WTC11 (cell line): ENCODE measurements around the gene AARSD1. TPM values are rescaled to one million over a fixed set of nuclear protein-coding genes. Genes with fewer than 3 reads are reported as not detected.

ENCODE experiments used
- ATAC-seq: fragments of 200-7000 bp; cut with Tn5 transposase; 2 replicates; pipeline ENCODE4 v1.10.0; 2021; ENCODE audit warnings: mild to moderate bottlenecking, moderate library complexity
- Bru-seq: library from RNA; stranded (reverse); fragments of 400-500 nt; gene quantifications from one replicate; lab custom pipeline; 2021; lab: Mats Ljungman, UMichigan
- CTCF ChIA-PET: fragments of 300-600 bp; sonication (Branson Sonifier 250); formaldehyde crosslinking; loops from one replicate; lab custom pipeline; 2021; ENCODE audit warnings: antibody characterized with exemption; lab: Charles Lee
- POLR2A ChIA-PET: fragments of 350-600 bp; sonication (Branson Sonifier 250); formaldehyde crosslinking; loops from one replicate; lab custom pipeline; 2021; ENCODE audit warnings: antibody characterized with exemption; lab: Charles Lee
- DNase-seq: peaks from one replicate; pipeline ENCODE4 v3.0.0; 2021; ENCODE audit warnings: low spot score
- H3K27ac Mint-ChIP-seq: 2 replicates; pipeline ENCODE4 v1.8.0; 2021; ENCODE audit warnings: mixed read lengths
- H3K27me3 Mint-ChIP-seq: 2 replicates; pipeline ENCODE4 v1.8.0; 2021; ENCODE audit warnings: low read depth, mild to moderate bottlenecking, moderate library complexity, mixed read lengths
- H3K36me3 Mint-ChIP-seq: 2 replicates; pipeline ENCODE4 v1.8.0; 2021; ENCODE audit warnings: mixed read lengths
- H3K4me1 Mint-ChIP-seq: 2 replicates; pipeline ENCODE4 v1.8.0; 2022; ENCODE audit warnings: mixed read lengths
- H3K4me3 Mint-ChIP-seq: 2 replicates; pipeline ENCODE4 v1.8.0; 2021; ENCODE audit warnings: mild to moderate bottlenecking, moderate library complexity, mixed read lengths
- H3K9me3 Mint-ChIP-seq: 2 replicates; pipeline ENCODE4 v1.8.0; 2021; ENCODE audit warnings: mixed read lengths
- ATF1 ChIP-seq: sonication (generic); formaldehyde crosslinking; IDR thresholded peaks from 2 replicates; pipeline ENCODE4 v1.8.1; 2023; ENCODE audit warnings: mild to moderate bottlenecking, moderate library complexity, missing genetic modification reagents
- ATF2 ChIP-seq: sonication (generic); formaldehyde crosslinking; IDR thresholded peaks from 2 replicates; pipeline ENCODE4 v1.8.1; 2022; ENCODE audit warnings: low read depth, missing genetic modification reagents, borderline replicate concordance
- ETV6 ChIP-seq: sonication (generic); formaldehyde crosslinking; IDR thresholded peaks from 2 replicates; pipeline ENCODE4 v1.8.1; 2022; ENCODE audit warnings: mild to moderate bottlenecking, missing genetic modification reagents
- FOXJ3 ChIP-seq: sonication (generic); formaldehyde crosslinking; IDR thresholded peaks from 2 replicates; pipeline ENCODE4 v1.9.0; 2021; ENCODE audit warnings: missing genetic modification reagents, mild to moderate bottlenecking, borderline replicate concordance
- HMGA2 ChIP-seq: fragments of 250-450 bp; sonication (Bioruptor Pico); IDR thresholded peaks from 2 replicates; pipeline ENCODE4 v1.4.0; 2021; ENCODE audit warnings: mild to moderate bottlenecking, moderate library complexity
- IRF2 ChIP-seq: sonication (generic); formaldehyde crosslinking; IDR thresholded peaks from 2 replicates; pipeline ENCODE4 v1.8.0; 2022; ENCODE audit warnings: low read depth, missing genetic modification reagents, borderline replicate concordance
- JAZF1 ChIP-seq: fragments of 250-450 bp; sonication (Bioruptor Pico); IDR thresholded peaks from 2 replicates; pipeline ENCODE4 v1.9.0; 2021; ENCODE audit warnings: moderate library complexity, mild to moderate bottlenecking, inconsistent platforms
- KAT7 ChIP-seq: sonication (generic); formaldehyde crosslinking; IDR thresholded peaks from 2 replicates; pipeline ENCODE4 v1.8.1; 2023; ENCODE audit warnings: missing genetic modification reagents, mild to moderate bottlenecking, borderline replicate concordance
- NFE2L1 ChIP-seq: sonication (generic); formaldehyde crosslinking; IDR thresholded peaks from 2 replicates; pipeline ENCODE4 v1.8.1; 2023; ENCODE audit warnings: missing genetic modification reagents
- NR3C1 ChIP-seq: sonication (generic); formaldehyde crosslinking; conservative IDR thresholded peaks from 2 replicates; pipeline ENCODE4 v1.8.1; 2023; ENCODE audit warnings: low read depth, mild to moderate bottlenecking, missing genetic modification reagents
- SMAD3 ChIP-seq: sonication (generic); formaldehyde crosslinking; IDR thresholded peaks from 2 replicates; pipeline ENCODE4 v1.8.0; 2022; ENCODE audit warnings: missing genetic modification reagents, mild to moderate bottlenecking, borderline replicate concordance
- SOX15 ChIP-seq: fragments of 250-450 bp; sonication (Bioruptor Pico); IDR thresholded peaks from 2 replicates; pipeline ENCODE4 v1.9.0; 2021; ENCODE audit warnings: mild to moderate bottlenecking
- SP1 ChIP-seq: sonication (generic); formaldehyde crosslinking; conservative IDR thresholded peaks from 2 replicates; pipeline ENCODE4 v1.8.1; 2022; ENCODE audit warnings: missing genetic modification reagents
- TEAD1 ChIP-seq: sonication (generic); formaldehyde crosslinking; IDR thresholded peaks from 2 replicates; pipeline ENCODE4 v1.8.0; 2022; ENCODE audit warnings: mild to moderate bottlenecking, missing genetic modification reagents
- TP53 ChIP-seq: sonication (generic); formaldehyde crosslinking; IDR thresholded peaks from 2 replicates; pipeline ENCODE4 v1.8.1; 2023; ENCODE audit warnings: mild to moderate bottlenecking, missing genetic modification reagents
- USF1 ChIP-seq: sonication (generic); formaldehyde crosslinking; IDR thresholded peaks from 2 replicates; pipeline ENCODE4 v1.8.0; 2022; ENCODE audit warnings: mild to moderate bottlenecking, missing genetic modification reagents
- ZBTB21 ChIP-seq: sonication (generic); formaldehyde crosslinking; IDR thresholded peaks from 2 replicates; pipeline ENCODE4 v1.8.1; 2023; ENCODE audit warnings: mild to moderate bottlenecking, missing genetic modification reagents, borderline replicate concordance
- ZNF138 ChIP-seq: sonication (generic); formaldehyde crosslinking; conservative IDR thresholded peaks from 2 replicates; pipeline ENCODE4 v1.8.1; 2022; ENCODE audit warnings: mild to moderate bottlenecking, moderate library complexity, missing genetic modification reagents
- ZNF232 ChIP-seq: sonication (generic); formaldehyde crosslinking; IDR thresholded peaks from 2 replicates; pipeline ENCODE4 v1.8.0; 2022; ENCODE audit warnings: mild to moderate bottlenecking, missing genetic modification reagents
- ZNF317 ChIP-seq: sonication (generic); formaldehyde crosslinking; IDR thresholded peaks from 2 replicates; pipeline ENCODE4 v1.8.1; 2023; ENCODE audit warnings: low read depth, mild to moderate bottlenecking, moderate library complexity, missing genetic modification reagents, borderline replicate concordance
- ZNF416 ChIP-seq: fragments of 250-450 bp; sonication (Bioruptor Pico); IDR thresholded peaks from 2 replicates; pipeline ENCODE4 v1.9.0; 2021; ENCODE audit warnings: mild to moderate bottlenecking, inconsistent platforms
- ZNF425 ChIP-seq: fragments of 250-450 bp; sonication (Bioruptor Pico); conservative IDR thresholded peaks from 2 replicates; pipeline ENCODE4 v1.9.0; 2021; ENCODE audit warnings: mild to moderate bottlenecking
- long read RNA-seq, 3 experiments: library from RNA in 1 of 3; library from capped mRNA in 1 of 3; library from polyadenylated mRNA in 1 of 3; unstranded in 2 of 3; stranded (forward) in 1 of 3; transcript quantifications; one replicate each; pipeline ENCODE4 v2.0.0, GENCODE V29; 2021
- total RNA-seq: library from RNA; stranded (reverse); gene quantifications from 3 replicates; pipeline ENCODE4 v1.2.3, GENCODE V29; 2021
- TF ChIP-seq, protein P1 (sequence below): sonication (generic); formaldehyde crosslinking; conservative IDR thresholded peaks from 2 replicates; pipeline ENCODE4 v1.8.1; 2022; ENCODE audit warnings: mild to moderate bottlenecking, missing genetic modification reagents
- TF ChIP-seq, protein P2 (sequence below): sonication (generic); formaldehyde crosslinking; IDR thresholded peaks from 2 replicates; pipeline ENCODE4 v1.8.1; 2023; ENCODE audit warnings: mild to moderate bottlenecking, missing genetic modification reagents, moderate library complexity
- TF ChIP-seq, protein P3 (sequence below): fragments of 250-450 bp; sonication (Bioruptor Pico); IDR thresholded peaks from 2 replicates; pipeline ENCODE4 v1.9.0; 2021; ENCODE audit warnings: moderate library complexity, mild to moderate bottlenecking, inconsistent platforms, borderline replicate concordance
- TF ChIP-seq, protein P4 (sequence below): sonication (generic); formaldehyde crosslinking; IDR thresholded peaks from 2 replicates; pipeline ENCODE4 v1.8.1; 2022; ENCODE audit warnings: mild to moderate bottlenecking, missing genetic modification reagents, moderate library complexity, borderline replicate concordance
- TF ChIP-seq, protein P5 (sequence below): sonication (generic); formaldehyde crosslinking; IDR thresholded peaks from 2 replicates; pipeline ENCODE4 v1.8.1; 2023; ENCODE audit warnings: mild to moderate bottlenecking, missing genetic modification reagents

AARSD1 gene
- total RNA-seq (44.3 to 61.5 TPM (median 49.2 TPM) in 3 replicates), Bru-seq, nascent RNA (percentile 69 among the genes with signal in this experiment)
- long read RNA-seq, experiment 1, transcript AARSD1-202 (12 exons, 1,322 nt) = major isoform, 62 of 88 reads
- long read RNA-seq, experiment 1, partial matches to known transcripts = 2 of 88 reads
- long read RNA-seq, experiment 1, other reads (novel, unspliced or antisense) = 22 of 88 reads
- long read RNA-seq, experiment 2, transcript AARSD1-202 (12 exons, 1,322 nt) = major isoform, 17 of 42 reads
- long read RNA-seq, experiment 2, partial matches to known transcripts = 5 of 42 reads
- long read RNA-seq, experiment 2, other reads (novel, unspliced or antisense) = 19 of 42 reads
- long read RNA-seq, experiment 3, transcript AARSD1-202 (12 exons, 1,322 nt) = major isoform, 79 of 121 reads
- long read RNA-seq, experiment 3, partial matches to known transcripts = 9 of 121 reads
- long read RNA-seq, experiment 3, other reads (novel, unspliced or antisense) = 32 of 121 reads

DNA sequence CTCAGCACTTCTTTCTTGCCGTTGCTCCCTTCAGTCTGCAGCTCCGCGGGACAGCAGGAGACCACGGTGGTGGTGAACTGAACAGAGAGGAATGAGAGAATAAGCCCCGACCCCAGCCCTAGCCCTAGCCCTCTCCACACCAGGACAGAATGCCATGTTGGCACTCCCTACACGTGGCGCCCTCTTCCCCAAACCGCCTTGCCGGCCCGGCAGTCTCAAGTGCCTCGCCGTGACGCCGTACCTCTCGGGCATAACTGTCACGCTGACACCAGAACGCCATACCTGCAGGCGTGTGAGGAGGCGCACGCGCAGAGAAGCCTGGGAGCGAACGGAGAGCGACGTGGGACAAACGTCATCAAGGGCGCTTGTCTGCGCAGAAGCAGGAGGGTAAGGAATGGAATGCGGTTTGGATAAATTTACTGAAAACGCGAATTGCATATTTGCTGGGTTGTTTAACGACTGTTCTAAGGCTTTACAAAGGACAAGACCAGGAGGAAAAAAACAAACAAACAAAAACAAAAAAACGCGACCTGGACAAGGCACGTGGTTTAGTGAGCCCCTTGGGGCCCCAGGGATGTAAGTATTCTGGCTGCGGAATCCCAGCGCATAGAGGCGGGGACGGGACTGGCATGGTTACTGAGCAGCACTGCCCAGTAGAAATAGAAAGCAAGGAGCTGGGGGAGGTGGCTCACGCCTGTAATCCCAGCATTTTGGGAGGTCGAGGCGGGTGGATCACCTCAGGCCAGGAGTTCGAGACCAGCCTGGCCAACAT, at the start of gene AARSD1:
Gene AARSD1, minus strand, starts transcription at position 294 of the 772 bp plus-strand sequence. Its CDS starts 14 bp downstream, at position 280.
- H3K4me1 Mint-ChIP-seq = peaks cover 5% of the 10 kb centered on the region
- no peaks in the 10 kb centered on the region for H3K27me3 Mint-ChIP-seq
- ChIA-PET CTCF (interaction anchor here (0.5 to 1.1 kb wide), 4 partner anchors 34 to 283 kb away, joined by 3 read pairs; partner anchors contain the start of gene RPL27), POLR2A (interaction anchor here (0.8 kb wide), 1 partner anchor 387 kb away, joined by 3 read pairs; the partner anchor contains the start of gene PSMC3IP)
- H3K36me3 Mint-ChIP-seq = peaks cover 34% of the 10 kb centered on the region
- H3K9me3 Mint-ChIP-seq = no peaks in the 10 kb centered on the region
- peak within 1 kb of the TSS; percentile 89 for H3K4me3 Mint-ChIP-seq
- peak within 1 kb of the TSS; percentile 96 for H3K27ac Mint-ChIP-seq
- peak; percentile 84 for DNase-seq
- ATAC-seq = peak; percentile 94
- TF ChIP-seq TEAD1 = peak; percentile 96
- TF ChIP-seq NR3C1 = no peak
- TF ChIP-seq, protein P1, sequence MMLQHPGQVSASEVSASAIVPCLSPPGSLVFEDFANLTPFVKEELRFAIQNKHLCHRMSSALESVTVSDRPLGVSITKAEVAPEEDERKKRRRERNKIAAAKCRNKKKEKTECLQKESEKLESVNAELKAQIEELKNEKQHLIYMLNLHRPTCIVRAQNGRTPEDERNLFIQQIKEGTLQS = no peak
- no peak for TF ChIP-seq ETV6 (CRISPR knock-in tag)
- no peak for TF ChIP-seq IRF2
- TF ChIP-seq, protein P2, sequence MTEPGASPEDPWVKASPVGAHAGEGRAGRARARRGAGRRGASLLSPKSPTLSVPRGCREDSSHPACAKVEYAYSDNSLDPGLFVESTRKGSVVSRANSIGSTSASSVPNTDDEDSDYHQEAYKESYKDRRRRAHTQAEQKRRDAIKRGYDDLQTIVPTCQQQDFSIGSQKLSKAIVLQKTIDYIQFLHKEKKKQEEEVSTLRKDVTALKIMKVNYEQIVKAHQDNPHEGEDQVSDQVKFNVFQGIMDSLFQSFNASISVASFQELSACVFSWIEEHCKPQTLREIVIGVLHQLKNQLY (CRISPR knock-in tag) = no peak
- peak; percentile 87 for TF ChIP-seq ZNF138 (CRISPR knock-in tag)
- TF ChIP-seq USF1 (CRISPR knock-in tag) = peak; percentile 63; the same call in 1 of the 2 replicates
- TF ChIP-seq ZBTB21 (CRISPR knock-in tag) = peak; percentile 94
- TF ChIP-seq FOXJ3 (CRISPR knock-in tag) = no peak
- no peak for TF ChIP-seq HMGA2 (CRISPR knock-in tag)
- peak; percentile 72; the same call in 1 of the 2 replicates for TF ChIP-seq SMAD3 (CRISPR knock-in tag)
- TF ChIP-seq SOX15 = no peak
- peak; percentile 83; the same call in 1 of the 2 replicates for TF ChIP-seq TP53 (CRISPR knock-in tag)
- TF ChIP-seq SP1 (CRISPR knock-in tag) = no peak
- TF ChIP-seq ZNF425 (CRISPR knock-in tag) = no peak
- peak; percentile 60; the same call in 1 of the 2 replicates for TF ChIP-seq ZNF232 (CRISPR knock-in tag)
- no peak for TF ChIP-seq ZNF317 (CRISPR knock-in tag)
- no peak for TF ChIP-seq NFE2L1 (CRISPR knock-in tag)
- no peak for TF ChIP-seq JAZF1 (CRISPR knock-in tag)
- TF ChIP-seq, protein P3, sequence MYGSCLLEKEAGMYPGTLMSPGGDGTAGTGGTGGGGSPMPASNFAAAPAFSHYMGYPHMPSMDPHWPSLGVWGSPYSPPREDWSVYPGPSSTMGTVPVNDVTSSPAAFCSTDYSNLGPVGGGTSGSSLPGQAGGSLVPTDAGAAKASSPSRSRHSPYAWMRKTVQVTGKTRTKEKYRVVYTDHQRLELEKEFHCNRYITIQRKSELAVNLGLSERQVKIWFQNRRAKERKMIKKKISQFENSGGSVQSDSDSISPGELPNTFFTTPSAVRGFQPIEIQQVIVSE (CRISPR knock-in tag) = no peak
- TF ChIP-seq ATF1 (CRISPR knock-in tag) = no peak
- TF ChIP-seq ZNF416 = no peak
- TF ChIP-seq, protein P4, sequence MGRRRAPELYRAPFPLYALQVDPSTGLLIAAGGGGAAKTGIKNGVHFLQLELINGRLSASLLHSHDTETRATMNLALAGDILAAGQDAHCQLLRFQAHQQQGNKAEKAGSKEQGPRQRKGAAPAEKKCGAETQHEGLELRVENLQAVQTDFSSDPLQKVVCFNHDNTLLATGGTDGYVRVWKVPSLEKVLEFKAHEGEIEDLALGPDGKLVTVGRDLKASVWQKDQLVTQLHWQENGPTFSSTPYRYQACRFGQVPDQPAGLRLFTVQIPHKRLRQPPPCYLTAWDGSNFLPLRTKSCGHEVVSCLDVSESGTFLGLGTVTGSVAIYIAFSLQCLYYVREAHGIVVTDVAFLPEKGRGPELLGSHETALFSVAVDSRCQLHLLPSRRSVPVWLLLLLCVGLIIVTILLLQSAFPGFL = no peak
- TF ChIP-seq, protein P5, sequence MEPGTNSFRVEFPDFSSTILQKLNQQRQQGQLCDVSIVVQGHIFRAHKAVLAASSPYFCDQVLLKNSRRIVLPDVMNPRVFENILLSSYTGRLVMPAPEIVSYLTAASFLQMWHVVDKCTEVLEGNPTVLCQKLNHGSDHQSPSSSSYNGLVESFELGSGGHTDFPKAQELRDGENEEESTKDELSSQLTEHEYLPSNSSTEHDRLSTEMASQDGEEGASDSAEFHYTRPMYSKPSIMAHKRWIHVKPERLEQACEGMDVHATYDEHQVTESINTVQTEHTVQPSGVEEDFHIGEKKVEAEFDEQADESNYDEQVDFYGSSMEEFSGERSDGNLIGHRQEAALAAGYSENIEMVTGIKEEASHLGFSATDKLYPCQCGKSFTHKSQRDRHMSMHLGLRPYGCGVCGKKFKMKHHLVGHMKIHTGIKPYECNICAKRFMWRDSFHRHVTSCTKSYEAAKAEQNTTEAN (CRISPR knock-in tag) = no peak
- TF ChIP-seq ATF2 (CRISPR knock-in tag) = no peak
- TF ChIP-seq KAT7 (CRISPR knock-in tag) = no peak
